Measurements from ENCODE around the gene SLC6A6.

DNA sequence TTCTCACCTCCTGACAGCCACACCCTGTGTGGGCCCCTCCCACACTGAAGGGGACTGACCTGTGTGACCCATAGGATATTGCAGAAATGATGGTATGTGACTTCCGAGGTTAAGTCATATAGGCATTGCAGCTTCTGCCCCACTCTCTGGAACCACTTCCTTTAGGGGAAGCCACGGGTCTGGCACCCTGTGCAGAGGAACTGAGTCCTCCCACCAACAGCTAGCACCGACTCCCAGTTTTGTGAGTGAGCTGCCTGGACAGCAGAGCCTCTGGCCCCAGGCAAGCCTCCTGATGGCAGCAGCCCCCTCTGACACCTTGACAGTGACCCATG lies 24.6 kb upstream of the SLC6A6 start:
- TF ChIP-seq, protein P1, sequence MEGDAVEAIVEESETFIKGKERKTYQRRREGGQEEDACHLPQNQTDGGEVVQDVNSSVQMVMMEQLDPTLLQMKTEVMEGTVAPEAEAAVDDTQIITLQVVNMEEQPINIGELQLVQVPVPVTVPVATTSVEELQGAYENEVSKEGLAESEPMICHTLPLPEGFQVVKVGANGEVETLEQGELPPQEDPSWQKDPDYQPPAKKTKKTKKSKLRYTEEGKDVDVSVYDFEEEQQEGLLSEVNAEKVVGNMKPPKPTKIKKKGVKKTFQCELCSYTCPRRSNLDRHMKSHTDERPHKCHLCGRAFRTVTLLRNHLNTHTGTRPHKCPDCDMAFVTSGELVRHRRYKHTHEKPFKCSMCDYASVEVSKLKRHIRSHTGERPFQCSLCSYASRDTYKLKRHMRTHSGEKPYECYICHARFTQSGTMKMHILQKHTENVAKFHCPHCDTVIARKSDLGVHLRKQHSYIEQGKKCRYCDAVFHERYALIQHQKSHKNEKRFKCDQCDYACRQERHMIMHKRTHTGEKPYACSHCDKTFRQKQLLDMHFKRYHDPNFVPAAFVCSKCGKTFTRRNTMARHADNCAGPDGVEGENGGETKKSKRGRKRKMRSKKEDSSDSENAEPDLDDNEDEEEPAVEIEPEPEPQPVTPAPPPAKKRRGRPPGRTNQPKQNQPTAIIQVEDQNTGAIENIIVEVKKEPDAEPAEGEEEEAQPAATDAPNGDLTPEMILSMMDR (IDR thresholded peaks at IDR 0.05) = no peak
- no peak for TF ChIP-seq POLR2A (IDR thresholded peaks at IDR 0.05)
